ENCODE measurements around the gene SEMA3C. TPM values are rescaled to one million over a fixed set of nuclear protein-coding genes. Genes with fewer than 3 reads are reported as not detected.

Gene SEMA3C
- polyA plus RNA-seq, 4 donors: 31.7 to 39.6 (median 35.6) TPM

DNA sequence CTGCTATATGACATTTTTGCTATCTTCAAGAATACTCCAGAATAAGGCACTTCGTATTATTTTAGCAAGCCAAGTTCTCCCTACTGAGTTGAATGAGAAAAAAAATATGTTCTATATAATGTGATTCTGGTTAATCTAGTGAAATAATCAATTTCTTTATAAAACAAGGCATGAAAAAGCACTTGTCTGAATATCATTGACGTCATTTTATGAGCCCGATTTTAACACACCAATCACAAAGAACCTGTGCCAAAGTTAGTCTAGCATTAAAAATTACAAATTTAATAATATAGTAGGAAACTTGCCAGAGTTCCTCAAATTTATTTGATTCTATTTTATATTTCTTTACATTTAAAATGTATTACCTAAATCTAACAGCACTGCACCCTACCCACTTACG, 155.1 kb downstream of the SEMA3C start:
- no peak for DNase-seq (ENCODE audit: low read depth in 4 of 4, low spot score in 3 of 4)

DNA sequence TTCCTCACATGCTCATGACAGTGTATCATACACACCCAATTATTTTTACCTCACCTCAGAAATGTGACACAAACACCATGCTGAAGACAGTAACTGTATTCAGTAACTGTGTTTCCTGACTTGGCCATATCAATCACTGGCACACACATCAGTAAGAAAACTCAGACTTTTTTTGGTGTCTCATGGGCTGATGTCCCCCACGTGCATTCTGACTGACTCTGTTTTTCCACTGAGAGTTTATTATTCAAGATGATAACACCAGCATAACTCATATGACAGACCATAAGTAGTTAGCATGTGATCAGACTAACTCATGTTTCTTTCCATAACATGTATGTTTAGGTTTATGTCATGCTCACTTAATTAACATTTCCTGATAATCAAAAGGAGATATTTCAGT, 155.6 kb downstream of the SEMA3C start:
- no peak for DNase-seq (ENCODE audit: low read depth in 4 of 4, low spot score in 3 of 4)

DNA sequence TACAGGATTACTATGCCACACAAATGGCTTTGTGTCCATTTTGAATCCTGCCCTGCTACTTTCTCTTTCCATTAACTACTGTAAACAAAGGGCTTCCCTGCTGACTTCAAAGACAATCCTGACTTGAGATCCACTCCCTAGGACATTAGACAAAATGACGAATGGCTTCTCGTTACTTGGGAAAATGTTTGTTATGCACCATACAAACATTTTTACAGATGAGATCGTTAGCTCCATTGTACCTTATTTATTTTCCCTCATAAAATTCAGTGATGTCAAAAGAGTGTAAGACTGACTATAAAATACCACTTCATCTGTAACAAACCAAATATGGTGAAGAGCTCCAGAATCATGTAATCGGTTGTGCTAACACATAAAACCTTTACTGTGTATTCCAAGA, 158.6 kb downstream of the SEMA3C start:
- no peak for DNase-seq (ENCODE audit: low read depth in 4 of 4, low spot score in 3 of 4)

DNA sequence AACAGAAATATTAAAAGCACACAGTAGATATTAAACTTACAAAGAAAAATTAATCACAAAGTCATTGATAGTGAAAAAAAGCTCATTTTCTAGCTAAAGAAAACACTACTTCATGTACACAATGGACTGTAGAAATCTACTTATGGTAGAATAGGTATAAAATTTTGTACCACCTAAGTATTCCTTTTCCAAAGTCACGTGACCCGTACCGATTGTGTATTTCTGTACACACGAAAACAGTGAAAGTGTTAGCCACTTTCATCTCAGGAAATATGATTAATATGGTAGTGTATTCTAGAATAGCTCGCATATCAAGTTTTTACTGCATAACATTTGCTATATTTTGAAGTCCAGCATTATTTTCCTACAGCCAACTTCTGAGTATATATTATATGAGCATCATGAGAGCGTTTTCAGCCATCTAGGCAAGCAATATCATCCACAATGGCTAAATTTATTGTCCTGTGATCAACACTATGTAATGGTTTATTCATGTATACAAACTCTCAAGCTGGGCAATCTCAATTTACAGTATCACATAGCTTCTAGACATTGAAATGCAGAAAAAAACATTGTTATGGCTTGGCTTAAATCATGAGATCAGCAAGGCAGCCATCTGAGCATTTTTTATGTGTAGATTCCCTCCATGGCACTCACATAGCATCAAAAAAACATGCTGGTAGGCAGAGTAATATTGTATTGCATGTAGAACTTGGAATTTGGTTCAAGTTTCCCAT, 165.7 kb downstream of the SEMA3C start:
- no peak for DNase-seq (ENCODE audit: low read depth in 4 of 4, low spot score in 3 of 4)

DNA sequence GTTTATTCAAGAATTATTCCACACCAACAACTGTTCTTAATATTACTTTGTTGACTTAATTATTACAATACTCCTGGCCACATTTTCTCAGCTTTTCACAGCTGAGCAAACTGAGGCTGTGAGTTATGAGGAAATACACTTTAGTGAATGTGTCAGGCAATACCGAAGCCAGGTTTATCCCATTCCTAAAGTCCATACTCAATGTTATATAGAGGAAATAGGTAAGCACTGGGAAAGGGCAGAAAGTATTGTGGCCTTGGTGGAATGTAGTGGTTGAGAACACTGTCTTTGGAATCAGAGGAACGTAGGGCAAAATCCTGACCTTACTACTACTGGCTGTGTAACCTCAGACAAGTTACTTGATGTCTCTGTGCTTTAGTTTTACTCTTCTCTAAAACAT, 169.6 kb downstream of the SEMA3C start:
- DNase-seq (ENCODE audit: low read depth in 4 of 4, low spot score in 3 of 4): no peak

DNA sequence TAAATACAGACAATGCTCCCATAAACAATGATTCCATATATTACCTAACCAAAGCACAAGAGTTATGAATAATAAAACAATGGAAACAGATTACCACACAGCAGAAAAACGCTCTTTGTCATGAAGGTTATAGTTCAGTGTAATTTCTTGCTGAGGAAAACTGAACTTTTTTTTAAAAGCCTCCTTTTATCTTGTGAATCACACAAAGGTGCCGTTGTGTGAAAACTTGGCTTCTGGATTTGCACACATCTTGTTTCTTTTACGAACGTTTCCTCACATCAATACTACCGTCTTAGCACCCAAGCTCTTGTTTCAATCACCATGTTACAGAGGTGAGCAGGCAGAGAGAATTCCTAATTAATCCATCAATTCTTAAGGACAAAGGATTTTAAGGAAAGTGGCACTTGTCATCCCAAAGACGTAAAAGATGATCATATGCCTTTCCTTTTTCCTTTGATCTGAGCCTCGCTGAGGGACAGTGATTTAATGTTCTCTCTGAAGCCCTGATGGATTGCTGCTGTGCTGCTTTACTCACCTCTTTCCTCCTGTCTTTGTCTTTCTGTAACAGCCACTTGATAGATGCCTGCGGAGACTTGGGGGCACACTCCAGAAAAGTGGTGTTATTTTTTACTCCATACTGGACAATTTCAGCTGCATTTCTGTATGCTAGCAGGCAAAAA, 170.3 kb downstream of the SEMA3C start:
- DNase-seq (ENCODE audit: low read depth in 4 of 4, low spot score in 3 of 4): no peak

DNA sequence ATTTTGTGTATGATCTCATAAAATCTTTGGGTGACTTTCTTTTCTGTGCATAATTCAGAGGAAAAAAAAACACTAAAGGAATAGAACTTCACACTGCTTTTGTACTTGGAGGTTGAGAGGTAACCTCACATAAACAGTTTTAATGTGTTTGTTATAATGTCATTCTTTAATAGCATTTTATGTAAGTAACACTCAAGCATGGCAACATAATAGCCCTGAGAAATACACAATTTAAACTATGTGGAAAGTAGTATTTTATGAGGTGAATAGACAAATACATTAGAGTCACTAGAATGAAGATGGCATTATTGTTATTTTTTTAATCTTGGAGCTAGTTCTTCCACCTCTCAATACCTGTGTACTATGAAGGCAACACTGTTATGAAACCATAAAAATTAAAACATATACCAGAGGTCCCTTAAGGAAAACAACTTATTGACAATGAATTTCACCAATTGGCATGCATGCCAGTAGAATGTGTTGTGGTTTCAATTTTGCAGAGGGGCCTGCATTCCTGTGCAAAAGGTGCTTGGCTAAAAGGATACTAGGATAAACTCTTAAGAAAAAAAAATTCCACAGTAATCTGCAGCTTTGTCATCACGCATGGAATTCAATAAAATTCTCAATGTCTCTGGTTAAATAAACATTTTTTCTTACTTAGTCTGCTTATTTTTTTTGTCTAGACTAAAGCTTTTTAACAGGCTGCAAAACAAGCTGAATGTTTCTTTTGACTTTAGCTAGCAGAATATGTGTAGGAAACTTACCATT, 177.9 kb downstream of the SEMA3C start:
- DNase-seq (ENCODE audit: low read depth in 4 of 4, low spot score in 3 of 4): no peak

DNA sequence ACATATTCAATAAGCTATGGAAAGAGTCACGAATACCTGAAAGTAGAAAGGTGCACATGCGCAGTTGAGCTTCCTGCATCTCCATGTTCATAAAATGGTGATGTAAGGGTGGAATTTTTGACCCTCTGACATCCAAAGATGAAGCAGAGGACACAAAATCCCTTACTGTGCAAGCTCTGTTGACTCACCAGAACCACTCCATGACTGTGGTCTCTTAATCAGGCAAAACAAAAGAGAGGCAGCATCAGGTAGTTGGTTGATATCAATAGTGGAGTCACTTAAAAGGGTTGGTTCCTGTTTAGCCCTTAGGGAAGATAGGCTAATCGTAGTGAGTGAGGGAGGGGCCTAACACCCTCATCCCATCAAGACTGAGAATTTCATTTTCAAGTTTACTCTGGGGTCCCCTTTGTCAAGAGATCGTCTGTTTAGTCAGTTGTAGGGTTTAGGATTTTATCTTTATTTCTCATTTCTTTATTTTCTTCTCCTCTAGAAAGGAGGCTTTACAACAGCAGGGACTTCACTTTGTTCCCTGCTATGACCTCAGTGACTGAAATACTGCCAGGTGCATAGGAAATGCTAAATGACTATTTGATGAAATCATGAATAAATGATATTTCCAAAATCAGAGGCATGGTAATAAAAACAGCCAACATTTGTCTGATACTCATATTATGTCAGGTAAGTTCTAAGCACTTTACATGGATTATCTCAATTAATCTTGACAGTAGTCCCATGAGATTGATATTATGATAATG, 182.3 kb downstream of the SEMA3C start:
- no peak for DNase-seq (ENCODE audit: low read depth in 4 of 4, low spot score in 3 of 4)

DNA sequence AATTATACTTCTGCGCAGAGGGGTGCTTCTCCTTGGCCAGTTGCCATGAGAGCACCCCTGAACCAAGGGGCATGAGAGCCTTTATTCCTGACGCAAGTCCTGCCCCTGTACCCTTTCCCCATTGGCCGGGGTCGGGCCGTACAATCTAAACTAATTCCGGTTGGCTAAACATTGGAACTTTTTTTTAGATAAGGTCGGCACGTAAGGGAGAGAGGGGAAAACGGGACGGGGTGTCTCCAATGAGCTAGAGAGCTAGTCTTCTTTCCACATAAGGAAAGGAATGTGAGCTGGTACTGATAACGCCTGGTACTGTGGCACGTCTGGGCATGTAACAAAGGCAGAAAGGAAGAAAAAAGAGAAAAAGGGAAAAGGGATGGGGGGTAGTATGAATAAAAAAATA, 183.5 kb downstream of the SEMA3C start:
- DNase-seq (ENCODE audit: low read depth in 4 of 4, low spot score in 3 of 4): no peak

DNA sequence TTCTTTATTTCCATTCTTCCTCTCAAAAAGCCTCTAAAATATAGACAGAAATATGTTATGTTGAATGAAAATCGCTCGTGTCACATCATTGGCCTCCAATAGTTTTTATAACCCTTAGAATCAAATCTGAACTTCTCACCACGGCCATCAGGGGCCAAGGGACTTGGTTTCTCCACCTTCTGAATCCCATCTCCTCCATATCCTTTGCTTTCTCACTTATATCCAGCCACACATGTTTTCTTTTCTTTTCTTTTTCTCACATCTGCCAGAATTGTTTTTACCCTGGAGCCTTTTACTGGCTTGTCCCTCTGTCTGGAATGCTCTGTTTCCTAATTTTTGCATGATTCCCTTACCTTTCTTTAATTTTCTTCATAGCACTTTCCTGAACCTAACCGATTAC, 184.8 kb downstream of the SEMA3C start:
- no peak for DNase-seq (ENCODE audit: low read depth in 4 of 4, low spot score in 3 of 4)

DNA sequence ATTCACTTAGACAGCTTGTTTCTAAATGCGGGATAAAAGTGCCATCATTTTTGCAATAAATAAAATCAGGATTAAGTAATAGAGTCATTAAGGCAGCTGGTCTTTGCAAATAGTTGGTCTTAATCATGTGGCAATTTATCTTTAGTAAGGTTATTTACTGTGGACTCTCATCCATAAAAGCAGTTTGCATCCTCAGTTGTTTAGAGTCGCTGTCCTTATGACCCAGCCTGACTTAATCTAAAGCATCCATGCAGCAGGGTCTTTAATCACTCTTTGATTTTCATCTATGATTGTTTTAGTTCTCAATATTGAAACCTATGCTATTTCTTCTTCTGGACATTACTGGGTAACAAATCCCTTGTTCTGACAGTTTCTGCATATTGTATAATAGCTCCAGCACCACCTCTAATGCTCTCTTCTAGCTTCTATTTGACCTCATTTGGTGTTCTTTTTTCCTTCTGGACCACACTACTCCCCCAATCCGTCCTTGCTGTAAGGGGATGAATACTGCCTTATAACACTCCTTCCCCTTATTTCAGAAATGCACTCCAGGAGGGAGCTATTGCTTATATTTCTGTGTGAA, 185.4 kb downstream of the SEMA3C start:
- no peak for DNase-seq (ENCODE audit: low read depth in 4 of 4, low spot score in 3 of 4)

DNA sequence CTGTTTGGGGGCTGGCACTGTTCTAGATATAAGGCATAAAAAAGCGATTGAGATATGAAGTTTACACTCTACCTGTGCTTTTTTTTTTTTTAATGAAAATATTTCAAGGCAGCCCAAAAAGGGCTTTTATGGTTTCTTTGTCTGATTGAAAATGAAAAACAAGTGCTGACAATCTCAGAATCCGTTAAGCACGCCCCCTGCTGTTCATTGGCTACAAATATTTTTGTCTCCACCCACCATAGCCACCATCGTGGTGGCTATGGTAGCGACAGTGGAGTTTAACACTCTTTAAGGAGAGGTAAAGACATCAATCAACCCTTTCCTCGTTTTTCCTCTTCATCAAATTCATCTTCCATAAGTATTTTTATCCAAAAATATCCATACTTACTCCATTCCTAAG, 186.2 kb downstream of the SEMA3C start:
- no peak for DNase-seq (ENCODE audit: low read depth in 4 of 4, low spot score in 3 of 4)

DNA sequence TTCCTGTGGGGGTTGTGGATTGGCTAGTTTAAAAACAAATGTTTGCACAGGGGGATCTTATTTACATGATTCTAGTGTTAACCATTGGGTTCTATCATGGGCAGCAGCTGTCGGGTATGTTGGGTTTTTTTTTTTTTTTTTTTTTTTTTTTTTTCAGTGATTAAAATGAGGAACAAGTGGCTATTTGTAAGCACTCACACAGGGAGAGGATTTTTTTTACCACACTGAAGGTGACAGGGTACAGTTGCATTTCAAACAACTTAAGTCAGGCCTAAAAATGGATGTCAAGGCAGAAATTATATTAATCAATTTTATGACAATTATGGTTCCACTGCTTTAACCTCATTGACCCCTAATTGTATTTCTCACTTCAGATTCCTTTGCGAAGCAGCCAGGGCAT, 187.6 kb downstream of the SEMA3C start:
- DNase-seq (ENCODE audit: low read depth in 4 of 4, low spot score in 3 of 4): no peak

DNA sequence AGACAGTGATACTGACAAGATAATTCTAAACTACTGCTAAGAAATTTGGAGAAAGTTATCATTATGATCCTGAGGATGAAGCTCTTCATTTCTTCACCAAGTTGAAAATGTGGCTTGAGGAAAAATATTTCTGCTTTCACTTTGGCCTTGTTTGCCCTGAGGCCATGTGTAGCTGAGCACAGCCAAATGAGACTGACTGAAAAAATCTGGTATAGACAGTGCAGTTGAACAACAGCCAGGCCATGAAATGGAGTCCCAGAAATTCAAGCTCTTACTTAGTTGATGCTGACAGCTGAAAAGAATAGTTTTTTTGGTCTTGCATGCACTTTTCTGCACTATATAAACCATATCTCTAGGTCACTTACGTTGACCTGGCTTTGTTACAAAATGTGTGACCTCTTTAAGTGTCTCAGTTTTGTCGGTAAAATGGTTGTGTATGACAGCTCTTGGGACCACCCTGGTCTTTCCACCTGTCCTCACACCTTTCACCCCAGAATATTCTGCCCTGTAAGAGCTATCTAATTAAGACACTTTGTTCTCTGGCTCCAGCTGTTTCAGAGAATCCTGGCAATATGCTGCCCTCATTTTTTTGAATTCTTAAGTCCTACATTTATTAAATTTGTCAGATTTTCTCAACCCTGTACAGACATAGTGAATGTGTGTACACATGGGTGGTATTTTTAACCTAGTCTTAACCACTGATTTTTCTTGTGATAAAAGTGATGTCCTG, 189.1 kb downstream of the SEMA3C start:
- no peak for DNase-seq (ENCODE audit: low read depth in 4 of 4, low spot score in 3 of 4)

DNA sequence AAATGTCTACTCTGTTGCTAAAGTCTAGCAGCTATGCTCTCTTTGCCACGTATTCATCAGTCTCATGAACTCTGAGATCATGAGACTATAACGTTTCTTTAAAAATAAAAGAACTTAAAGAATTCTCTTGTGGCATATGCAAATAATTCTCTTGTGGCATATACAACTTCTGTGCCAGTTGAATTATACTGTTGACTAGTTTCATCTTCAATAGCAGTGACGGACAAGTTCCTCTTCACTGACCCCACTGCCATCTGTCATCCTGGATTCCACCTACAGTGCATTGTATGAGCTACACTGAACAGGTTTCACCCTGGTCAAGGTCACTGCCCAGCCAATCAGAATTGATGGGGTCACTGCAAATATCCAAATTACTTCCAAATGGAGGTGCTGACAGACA, 192.2 kb downstream of the SEMA3C start:
- DNase-seq (ENCODE audit: low read depth in 4 of 4, low spot score in 3 of 4): no peak

DNA sequence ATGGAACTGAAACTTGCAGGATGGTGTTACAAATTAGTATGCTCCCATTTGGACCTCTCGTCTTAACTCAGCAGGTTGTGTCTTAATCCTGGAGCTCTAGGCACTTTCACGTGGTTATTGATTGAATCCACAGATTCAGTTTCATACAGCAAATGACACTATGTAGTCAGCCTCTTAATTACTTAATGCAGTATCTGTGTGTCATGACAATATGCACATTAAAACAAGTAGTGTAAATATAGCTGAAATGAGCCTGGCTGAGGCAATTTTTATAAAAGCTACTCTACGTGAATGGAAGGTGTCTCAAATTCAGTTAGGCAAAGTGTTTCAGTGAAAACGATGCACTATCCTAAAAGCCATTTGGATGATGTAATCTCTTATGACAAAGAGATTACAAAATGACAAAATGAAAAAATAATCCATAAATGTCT, 193.7 kb downstream of the SEMA3C start:
- no peak for DNase-seq (ENCODE audit: low read depth in 4 of 4, low spot score in 3 of 4)

DNA sequence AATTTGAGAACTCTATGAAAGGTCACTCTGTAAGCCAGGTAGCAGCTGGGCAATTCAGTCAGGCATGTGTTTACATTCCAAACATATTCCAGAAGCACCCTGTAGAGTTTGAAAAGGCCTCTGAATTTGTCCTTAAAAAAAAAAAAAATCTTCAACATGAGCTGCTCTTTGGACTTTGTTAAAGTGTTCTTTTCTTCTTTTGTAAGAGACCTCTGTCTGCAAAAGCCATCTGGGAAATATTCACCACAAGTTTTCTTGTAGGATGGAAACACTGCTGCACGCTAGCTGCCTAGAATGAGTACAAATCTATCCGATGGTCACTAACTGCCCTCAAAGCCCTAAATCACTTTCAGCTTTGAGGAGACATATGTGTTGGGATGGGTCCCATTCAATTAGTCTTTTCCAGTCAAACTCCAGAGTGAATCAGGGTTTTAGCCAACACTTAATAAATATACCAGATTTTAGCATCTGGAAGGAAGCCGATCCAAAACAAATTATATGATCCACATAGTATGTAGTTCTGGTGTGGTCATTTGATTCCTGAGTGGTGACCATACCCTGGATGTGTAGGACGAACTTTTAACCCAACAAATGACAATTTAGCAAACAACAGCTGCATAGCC, 194.5 kb downstream of the SEMA3C start:
- DNase-seq (ENCODE audit: low read depth in 4 of 4, low spot score in 3 of 4): peak; percentile 63 to 82 (median 68)

DNA sequence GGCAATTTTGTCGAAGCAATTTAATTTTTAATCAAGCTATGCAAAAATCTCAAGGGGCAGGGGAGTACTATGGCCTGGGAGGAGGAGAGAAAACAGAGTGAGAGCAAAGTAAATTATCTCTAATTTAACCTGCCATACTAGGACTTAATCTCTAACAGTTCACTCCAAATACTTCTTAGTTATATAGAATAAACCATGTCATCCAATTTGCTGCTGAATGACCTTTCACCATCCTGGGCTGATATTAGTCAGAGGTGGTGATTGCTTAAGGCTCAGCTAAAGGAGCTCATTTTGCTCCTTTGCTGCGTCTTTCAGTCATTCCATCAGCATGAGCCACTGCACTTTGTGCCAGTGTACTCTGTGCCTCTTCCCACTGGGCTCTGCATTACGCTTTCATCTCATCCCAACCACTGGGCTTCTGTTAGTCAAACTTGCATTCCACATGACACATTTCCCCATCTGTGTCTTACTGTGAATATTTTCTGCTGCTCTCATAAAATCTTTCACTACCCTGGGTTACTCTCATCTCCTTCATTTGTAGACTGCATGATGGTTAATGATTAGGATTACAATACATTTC, 196.1 kb downstream of the SEMA3C start:
- DNase-seq (ENCODE audit: low read depth in 4 of 4, low spot score in 3 of 4): no peak

Data from right renal pelvis (tissue), 4 donors.